ENCODE data around the gene RAD18. TPM values are rescaled to one million over a fixed set of nuclear protein-coding genes. Genes with fewer than 3 reads are reported as not detected.

The RAD18 gene
- total RNA-seq (10 to 100 TPM in 3 of 9 donors, 1 to 10 TPM in 6; 3.4 to 11.4 (median 9.0) TPM), polyA plus RNA-seq (1 to 10 TPM; 2.0 to 5.9 (median 3.5) TPM)
- long read RNA-seq, donor 1, result 0 reads
- long read RNA-seq, donor 2, result 0 reads
- long read RNA-seq, donor 3, full-length matches to known transcripts, result 1 of 1 reads
- long read RNA-seq, donor 3, partial matches to known transcripts, result 0 of 1 reads
- long read RNA-seq, donor 3, other reads (novel, unspliced or antisense), result 0 of 1 reads
- long read RNA-seq, donor 4, result 0 reads
- long read RNA-seq, donor 5, full-length matches to known transcripts, result 5 of 6 reads
- long read RNA-seq, donor 5, partial matches to known transcripts, result 0 of 6 reads
- long read RNA-seq, donor 5, other reads (novel, unspliced or antisense), result 1 of 6 reads
- long read RNA-seq, donor 6, full-length matches to known transcripts, result 2 of 6 reads
- long read RNA-seq, donor 6, partial matches to known transcripts, result 3 of 6 reads
- long read RNA-seq, donor 6, other reads (novel, unspliced or antisense), result 1 of 6 reads
- long read RNA-seq, donor 7, full-length matches to known transcripts, result 2 of 2 reads
- long read RNA-seq, donor 7, partial matches to known transcripts, result 0 of 2 reads
- long read RNA-seq, donor 7, other reads (novel, unspliced or antisense), result 0 of 2 reads
- long read RNA-seq, donor 8, result 0 reads
- long read RNA-seq, donor 9, full-length matches to known transcripts, result 1 of 1 reads
- long read RNA-seq, donor 9, partial matches to known transcripts, result 0 of 1 reads
- long read RNA-seq, donor 9, other reads (novel, unspliced or antisense), result 0 of 1 reads
- long read RNA-seq, donor 10, result 0 reads

- intact Hi-C loops (cut with DNase I), result no loop called here
- DNase-seq, result peak; percentile 89 to 97 (median 93)
These were observed at the start of gene RAD18 for GRCh38 chr3:8963137-8963853. TSS of gene RAD18 (minus strand) at chr3:8963472. CDS start at chr3:8963385, 87 bp downstream.

GRCh38 chr3:9012521-9012920 lies 49.2 kb upstream of the RAD18 start:
- intact Hi-C loops (cut with DNase I), result no loop called here
- peaks cover 0 to 7% of the 10 kb centered on the region in 2 donors for H3K36me3 ChIP-seq (replicated peaks in 1 of 2)
- no peaks in the 10 kb centered on the region for H3K9me3 ChIP-seq (replicated peaks in 1 of 3)
- no peaks in the 10 kb centered on the region for H3K27me3 ChIP-seq
- TF ChIP-seq CTCF (IDR thresholded peaks at IDR 0.05), result no peak
- no peak for TF ChIP-seq POLR2A (IDR thresholded peaks at IDR 0.05)
- no peak for DNase-seq
- H3K27ac ChIP-seq, result no peak overlapping the region
- H3K4me1 ChIP-seq (replicated peaks in 1 of 2), result no peaks in the 10 kb centered on the region
- no peak overlapping the region for H3K4me3 ChIP-seq
- WGBS, 4 donors, result 94 to 100% (median 96%) methylated on average over 2 of the region's 2 CpGs

More at GRCh38 chr3:8963137-8963853, at the start of gene RAD18:
- WGBS, 4 donors, result 0 to 1% (median 1%) methylated on average over 22 to 45 of the region's 45 CpGs
- H3K9me3 ChIP-seq (replicated peaks in 1 of 3), result no peaks in the 10 kb centered on the region
- peak within 1 kb of the TSS in 3 of 4 donors; percentile 58 to 88 (median 73) for H3K4me3 ChIP-seq
- no peaks in the 10 kb centered on the region for H3K27me3 ChIP-seq
- TF ChIP-seq CTCF (IDR thresholded peaks at IDR 0.05), result no peak
- TF ChIP-seq POLR2A (IDR thresholded peaks at IDR 0.05), result peak in 1 of 2 donors; percentile 35
- H3K36me3 ChIP-seq (replicated peaks in 1 of 2), result no peaks in the 10 kb centered on the region
- peak within 1 kb of the TSS in 4 of 5 donors; percentile 46 to 82 (median 60) for H3K27ac ChIP-seq
- peaks cover 6 to 12% of the 10 kb centered on the region in 2 donors for H3K4me1 ChIP-seq (replicated peaks in 1 of 2)

- H3K9me3 ChIP-seq (replicated peaks in 1 of 3), result no peaks in the 10 kb centered on the region
- no peak for DNase-seq
- intact Hi-C loops (cut with DNase I), result no loop called here
- no peaks in the 10 kb centered on the region for H3K27me3 ChIP-seq
- no peak overlapping the region for H3K27ac ChIP-seq
- WGBS, 4 donors, result 90 to 98% (median 95%) methylated on average over 9 to 11 of the region's 11 CpGs
- TF ChIP-seq CTCF (IDR thresholded peaks at IDR 0.05) (no peak), POLR2A (IDR thresholded peaks at IDR 0.05) (no peak)
- no peak overlapping the region for H3K4me3 ChIP-seq
- no peaks in the 10 kb centered on the region for H3K4me1 ChIP-seq (replicated peaks in 1 of 2)
- peaks cover 0 to 7% of the 10 kb centered on the region in 2 donors for H3K36me3 ChIP-seq (replicated peaks in 1 of 2)
These were observed 46.8 kb upstream of the RAD18 start for GRCh38 chr3:9009976-9010545.
